Vagina (tissue), 2 donors: ENCODE data around the gene ME2.

Experiments used
- POLR2AphosphoS5 ChIP-seq, 2 donors: sonication (generic); formaldehyde crosslinking; IDR thresholded peaks; one replicate each; pipeline ENCODE4 v1.9.0; 2017; ENCODE audit warnings: antibody characterized with exemption in 2 of 2, mild to moderate bottlenecking in 2 of 2, low read depth in 1 of 2; ENCODE audit not compliant: insufficient read depth in 1 of 2
- TF ChIP-seq, protein P1 (sequence below), 3 experiments: fragments of 450-650 bp in 2 of 3; fragments of 200-600 bp in 1 of 3; sonication (generic) in 1 of 3; IDR thresholded peaks; one replicate each; pipeline ENCODE4 v1.5.1; 2017 to 2019; ENCODE audit warnings: antibody characterized with exemption in 3 of 3, mild to moderate bottlenecking in 2 of 3, moderate library complexity in 2 of 3

DNA sequence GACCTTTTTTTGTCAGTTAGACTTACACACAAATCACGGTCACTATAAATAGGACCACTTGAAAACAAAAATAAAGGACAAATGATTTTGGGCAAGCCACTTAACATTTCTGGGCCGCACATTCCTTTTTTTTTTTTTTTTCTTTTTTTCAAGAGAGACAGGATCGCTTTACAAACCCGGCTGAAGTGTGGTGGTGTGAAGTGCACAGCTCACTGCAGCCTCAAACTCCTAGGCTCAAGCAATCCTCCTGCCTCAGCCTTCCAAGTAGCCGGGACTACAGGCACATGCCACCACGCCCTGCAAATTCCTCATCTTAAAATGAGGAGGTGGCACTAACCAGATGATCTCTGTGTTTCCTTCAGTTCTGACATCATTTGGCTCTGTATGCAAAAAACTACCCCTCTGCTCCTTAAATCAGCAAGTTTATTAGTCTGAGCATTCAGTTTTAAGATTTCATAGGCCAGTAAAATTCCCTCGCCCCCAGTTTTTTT lies 30.8 kb upstream of the ME2 start:
- no peak for TF ChIP-seq POLR2AphosphoS5 (IDR thresholded peaks at IDR 0.05; ENCODE audit: insufficient read depth in 1 of 2, low read depth in 1 of 2)
- TF ChIP-seq, protein P1, sequence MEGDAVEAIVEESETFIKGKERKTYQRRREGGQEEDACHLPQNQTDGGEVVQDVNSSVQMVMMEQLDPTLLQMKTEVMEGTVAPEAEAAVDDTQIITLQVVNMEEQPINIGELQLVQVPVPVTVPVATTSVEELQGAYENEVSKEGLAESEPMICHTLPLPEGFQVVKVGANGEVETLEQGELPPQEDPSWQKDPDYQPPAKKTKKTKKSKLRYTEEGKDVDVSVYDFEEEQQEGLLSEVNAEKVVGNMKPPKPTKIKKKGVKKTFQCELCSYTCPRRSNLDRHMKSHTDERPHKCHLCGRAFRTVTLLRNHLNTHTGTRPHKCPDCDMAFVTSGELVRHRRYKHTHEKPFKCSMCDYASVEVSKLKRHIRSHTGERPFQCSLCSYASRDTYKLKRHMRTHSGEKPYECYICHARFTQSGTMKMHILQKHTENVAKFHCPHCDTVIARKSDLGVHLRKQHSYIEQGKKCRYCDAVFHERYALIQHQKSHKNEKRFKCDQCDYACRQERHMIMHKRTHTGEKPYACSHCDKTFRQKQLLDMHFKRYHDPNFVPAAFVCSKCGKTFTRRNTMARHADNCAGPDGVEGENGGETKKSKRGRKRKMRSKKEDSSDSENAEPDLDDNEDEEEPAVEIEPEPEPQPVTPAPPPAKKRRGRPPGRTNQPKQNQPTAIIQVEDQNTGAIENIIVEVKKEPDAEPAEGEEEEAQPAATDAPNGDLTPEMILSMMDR (IDR thresholded peaks at IDR 0.05): no peak
